Spleen (tissue), 3 donors: ENCODE measurements around the gene PLVAP.

ENCODE experiments used
- POLR2A ChIP-seq, 3 donors: fragments of 450-650 bp; IDR thresholded peaks; one replicate each; pipeline ENCODE4 v1.5.1; 2017; ENCODE audit warnings: antibody characterized with exemption in 3 of 3, mild to moderate bottlenecking in 1 of 3
- POLR2AphosphoS5 ChIP-seq, 3 donors: sonication (generic); formaldehyde crosslinking; IDR thresholded peaks; one replicate each; pipeline ENCODE4 v1.5.1; 2017; ENCODE audit warnings: antibody characterized with exemption in 3 of 3

DNA sequence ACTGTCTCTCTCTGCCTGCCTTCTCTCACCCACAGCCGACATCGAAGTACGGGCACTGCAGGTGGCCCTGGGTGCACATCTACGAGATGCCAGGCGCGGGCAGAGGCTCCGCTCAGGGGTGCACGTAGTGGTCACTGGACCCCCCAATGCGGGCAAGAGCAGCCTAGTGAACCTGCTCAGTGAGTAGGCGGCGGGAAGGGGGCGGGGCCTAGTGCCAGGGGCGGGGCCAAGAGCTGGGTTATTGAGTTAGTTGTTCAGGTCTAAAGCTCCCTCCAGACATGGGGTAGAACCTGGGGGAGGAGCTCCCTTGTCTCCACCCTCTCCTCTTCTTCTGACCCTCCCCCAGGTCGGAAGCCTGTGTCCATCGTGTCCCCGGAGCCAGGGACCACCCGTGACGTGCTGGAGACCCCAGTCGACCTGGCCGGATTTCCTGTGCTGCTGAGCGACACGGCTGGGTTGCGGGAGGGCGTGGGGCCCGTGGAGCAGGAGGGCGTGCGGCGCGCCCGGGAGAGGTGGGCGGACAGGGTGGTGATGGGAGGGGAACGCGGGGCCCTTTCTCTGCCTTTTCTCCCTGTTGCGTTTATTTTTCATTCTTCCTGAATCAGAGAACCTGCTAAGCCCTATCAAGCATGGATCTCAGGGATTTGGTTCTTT is 37.9 kb downstream of the PLVAP start:
- TF ChIP-seq POLR2AphosphoS5 (IDR thresholded peaks at IDR 0.05) (no peak), POLR2A (IDR thresholded peaks at IDR 0.05) (no peak)
